A549 (cell line): ENCODE data around the gene ZMYM1. TPM values are rescaled to one million over a fixed set of nuclear protein-coding genes. Genes with fewer than 3 reads are reported as not detected.
"Not testable (repeated sequence)": the region's sequence is repeated elsewhere in the genome, so short reads cannot be mapped to it uniquely, and the experiment has no call there.

Experiments used
- ATAC-seq, 2 experiments: fragments of 200-7000 bp in 1 of 2; fragments of >200 bp in 1 of 2; cut with Nextera tagmentation in 1 of 2; cut with Tn5 transposase in 1 of 2; 3 replicates each; pipeline versions ENCODE4 v1.8.0 to v1.9.1; 2018 to 2020; ENCODE audit warnings: mild to moderate bottlenecking in 1 of 2, moderate library complexity in 1 of 2
- CTCF ChIA-PET: fragments of 300-600 bp; sonication (Branson Sonifier 250); formaldehyde crosslinking; extraction: SDS; loops from one replicate; lab custom pipeline; 2021; ENCODE audit warnings: antibody characterized with exemption, inconsistent platforms; lab: Yijun Ruan, JAX
- POLR2A ChIA-PET: fragments of 350-600 bp; formaldehyde crosslinking; extraction: SDS; loops from one replicate; lab custom pipeline; 2021; ENCODE audit warnings: antibody characterized with exemption, inconsistent platforms; lab: Yijun Ruan, JAX
- DNase-seq, 2 experiments: peaks; one replicate each; pipeline versions ENCODE4 v3.0.0 to v3.0.0-alpha.2; 2011 to 2016; ENCODE audit warnings: low read depth in 1 of 2, low spot score in 1 of 2
- FAIRE-seq: peaks from 2 replicates; lab custom pipeline; 2011; peaks lifted over from hg19 to GRCh38; lab: Jason Lieb, UNC
- H3K27ac ChIP-seq, 2 experiments: fragments of >200 bp; sonication (Bioruptor Twin); formaldehyde crosslinking; 3 replicates each; pipeline ENCODE4 v1.5.1; 2016 to 2017
- H3K4me1 ChIP-seq: fragments of >200 bp; sonication (Bioruptor Twin); formaldehyde crosslinking; 3 replicates; pipeline ENCODE4 v1.6.1; 2016
- H3K4me2 ChIP-seq: fragments of >200 bp; sonication (Bioruptor Twin); formaldehyde crosslinking; 3 replicates; pipeline ENCODE4 v1.6.1; 2016
- H3K4me3 ChIP-seq: fragments of >200 bp; sonication (Bioruptor Twin); formaldehyde crosslinking; 3 replicates; pipeline ENCODE4 v1.5.1; 2016
- H3K9me3 ChIP-seq: fragments of >200 bp; sonication (Bioruptor Twin); formaldehyde crosslinking; 3 replicates; pipeline ENCODE4 v1.6.1; 2016
- ATOH8 ChIP-seq: fragments of 250-450 bp; sonication (Bioruptor Pico); IDR thresholded peaks from 2 replicates; pipeline ENCODE4 v1.5.0; 2020; ENCODE audit warnings: low read depth, mild to moderate bottlenecking, moderate library complexity
- BHLHE40 ChIP-seq: IDR thresholded peaks from 2 replicates; pipeline ENCODE4 v1.6.1; 2012; ENCODE audit warnings: low read depth, low read length, inconsistent platforms
- CEBPB ChIP-seq, 2 experiments: fragments of >200 bp in 1 of 2; sonication (Bioruptor Twin) in 1 of 2; formaldehyde crosslinking in 1 of 2; IDR thresholded peaks; 2 replicates each; pipeline ENCODE4 v1.6.1; 2012 to 2016
- CHD4 ChIP-seq: fragments of 200-600 bp; sonication (generic); IDR thresholded peaks from 2 replicates; pipeline ENCODE4 v1.6.1; 2016; ENCODE audit warnings: antibody characterized with exemption, mild to moderate bottlenecking, borderline replicate concordance
- EHF ChIP-seq: fragments of 250-450 bp; sonication (Bioruptor Pico); IDR thresholded peaks from 2 replicates; pipeline ENCODE4 v1.5.0; 2020; ENCODE audit warnings: mild to moderate bottlenecking
- HDAC2 ChIP-seq: fragments of 200-600 bp; sonication (generic); IDR thresholded peaks from 2 replicates; pipeline ENCODE4 v1.6.1; 2016
- HOXB13 ChIP-seq: fragments of 250-450 bp; sonication (Bioruptor Pico); IDR thresholded peaks from 2 replicates; pipeline ENCODE4 v1.5.0; 2020; ENCODE audit warnings: low read depth, mild to moderate bottlenecking, moderate library complexity
- JUN ChIP-seq, 2 experiments: fragments of >200 bp; sonication (Bioruptor Twin); formaldehyde crosslinking; IDR thresholded peaks; 2 replicates in 1 of 2; 3 replicates in 1 of 2; pipeline ENCODE4 v1.6.1; 2016 to 2017
- JUNB ChIP-seq: fragments of >200 bp; sonication (Bioruptor Twin); formaldehyde crosslinking; IDR thresholded peaks from 2 replicates; pipeline ENCODE4 v1.6.1; 2016
- NFE2L2 ChIP-seq: fragments of 150-350 bp; conservative IDR thresholded peaks from 2 replicates; pipeline ENCODE4 v1.6.1; 2014; ENCODE audit warnings: low read length
- NR3C1 ChIP-seq: fragments of >200 bp; sonication (Bioruptor Twin); formaldehyde crosslinking; IDR thresholded peaks from 3 replicates; pipeline ENCODE4 v1.6.1; 2017
- PHF8 ChIP-seq: fragments of 200-600 bp; sonication (generic); IDR thresholded peaks from 2 replicates; pipeline ENCODE4 v1.6.1; 2016; ENCODE audit warnings: low read depth, mild to moderate bottlenecking, antibody characterized with exemption, moderate library complexity, borderline replicate concordance
- POLR2AphosphoS2 ChIP-seq: conservative IDR thresholded peaks from 2 replicates; pipeline ENCODE4 v1.6.1; 2012; ENCODE audit warnings: low read length, improper control_type of control experiment, inconsistent platforms
- RAD21 ChIP-seq, 2 experiments: fragments of >200 bp in 1 of 2; sonication (Bioruptor Twin) in 1 of 2; formaldehyde crosslinking in 1 of 2; IDR thresholded peaks in 1 of 2; conservative IDR thresholded peaks in 1 of 2; 2 replicates in 1 of 2; 3 replicates in 1 of 2; pipeline ENCODE4 v1.6.1; 2012 to 2018; ENCODE audit warnings: inconsistent platforms in 1 of 2
- RCOR1 ChIP-seq: fragments of 150-350 bp; IDR thresholded peaks from 2 replicates; pipeline ENCODE4 v1.6.1; 2014; ENCODE audit warnings: antibody characterized with exemption, low read length, low read depth
- TFCP2L1 ChIP-seq: fragments of 250-450 bp; sonication (Bioruptor Pico); IDR thresholded peaks from 2 replicates; pipeline ENCODE4 v1.5.0; 2021; ENCODE audit warnings: mild to moderate bottlenecking
- USF2 ChIP-seq: fragments of 450-650 bp; IDR thresholded peaks from 2 replicates; pipeline ENCODE4 v1.6.1; 2014; ENCODE audit warnings: antibody characterized with exemption
- WGBS: methylation state at CpG from one replicate; pipeline ENCODE4 v1.1.6; 2017; ENCODE audit errors: missing lambda C conversion rate; 5-methylcytosine and 5-hydroxymethylcytosine counted together
- polyA plus RNA-seq, 4 experiments: library from polyadenylated mRNA; depleted of rRNA in 3 of 4; stranded (reverse); fragments of >200 nt; fragmentation: RNase III in 1 of 4; extraction: RNeasy Plus Mini Kit Qiagen cat#74134 plus additional on column Dnase treatment in 1 of 4; gene quantifications; 2 replicates in 3 of 4; 3 replicates in 1 of 4; pipeline ENCODE4 v1.2.3, GENCODE V29; 2011 to 2017
- TF ChIP-seq, protein P1 (sequence below): fragments of 250-450 bp; sonication (Bioruptor Pico); IDR thresholded peaks from 2 replicates; pipeline ENCODE4 v1.5.0; 2021; ENCODE audit warnings: mild to moderate bottlenecking, moderate library complexity, borderline replicate concordance

ZMYM1 gene
- polyA plus RNA-seq, 2 of the 4 experiments (the other 2 are of a cell fraction), result 6.5 to 14.4 TPM

GRCh38 chr1:35073265-35073811 lies 5.8 kb upstream of the ZMYM1 start:
- ChIA-PET CTCF (interaction anchor here (0.6 kb wide), 1 partner anchor 205 kb away, joined by 3 read pairs; no protein-coding TSS in a partner anchor), POLR2A (no interaction called here)
- Histone ChIP-seq H3K9me3 (peaks cover 3% of the 10 kb centered on the region; the same call in 1 of the 3 replicates), H3K4me2 (no peak overlapping the region), H3K4me1 (no peaks in the 10 kb centered on the region), H3K27ac (no peak overlapping the region), H3K4me3 (no peak overlapping the region)
- no peak for ATAC-seq
- TF ChIP-seq PHF8 (no peak), NR3C1 (no peak), TFCP2L1 (no peak), RAD21 (conservative IDR thresholded peaks at IDR 0.05 in 1 of 2, IDR thresholded peaks at IDR 0.05 in 1 of 2) (no peak), BHLHE40 (no peak), CHD4 (no peak), JUNB (no peak)
- DNase-seq, result no peak
- WGBS, result 76% methylated on average over 1 of the region's 1 CpG
- FAIRE-seq, result no peak

DNA sequence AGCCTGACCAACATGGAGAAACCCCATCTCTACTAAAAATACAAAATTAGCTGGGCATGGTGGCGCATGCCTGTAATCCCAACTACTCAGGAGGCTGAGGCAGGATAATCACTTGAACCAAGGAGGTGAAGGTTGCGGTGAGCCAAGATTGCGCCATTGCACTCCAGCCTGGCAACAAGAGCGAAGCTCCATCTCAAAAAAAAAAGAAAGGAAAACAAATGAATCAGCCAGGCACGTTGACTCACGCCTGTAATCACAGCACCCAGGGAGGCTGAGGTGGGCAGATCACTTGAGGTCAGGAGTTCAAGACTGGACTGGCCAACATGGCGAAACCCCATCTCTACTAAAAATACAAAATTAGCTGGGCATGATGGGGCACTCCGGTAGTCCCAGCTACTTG lies 2.8 kb upstream of the ZMYM1 start:
- ATAC-seq, result not testable (repeated sequence)

DNA sequence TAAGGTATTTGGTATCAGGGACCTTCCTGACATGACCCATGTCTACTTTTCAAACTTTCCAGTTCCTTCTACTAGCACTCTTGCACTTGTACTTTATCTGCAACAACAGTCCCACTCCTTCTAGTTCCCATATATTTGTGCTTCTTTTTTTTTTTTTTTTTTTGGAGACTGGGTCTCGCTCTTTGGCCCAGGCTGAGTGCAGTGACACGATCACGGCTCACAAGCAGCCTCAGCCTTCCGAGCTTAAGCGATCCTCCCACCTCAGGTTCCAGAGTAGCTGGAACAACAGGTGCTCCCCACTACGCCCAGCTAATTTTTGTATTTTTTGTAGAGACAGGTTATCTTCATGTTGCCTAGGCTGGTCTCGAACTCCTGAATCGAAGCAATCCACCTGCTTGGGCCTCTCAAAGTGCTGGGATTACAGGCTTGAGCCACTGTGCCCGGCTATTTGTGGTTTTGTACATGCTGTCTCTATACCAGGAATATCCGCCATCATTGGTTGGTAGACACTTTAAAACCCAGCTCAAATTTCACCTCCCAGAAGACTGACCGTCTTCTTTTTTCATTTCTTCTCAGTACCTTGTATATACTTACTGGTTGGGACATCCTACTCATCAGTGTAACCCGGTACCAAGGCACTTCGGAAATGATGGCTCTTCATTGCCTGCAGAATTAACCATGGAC lies 1.1 kb downstream of the ZMYM1 start:
- Histone ChIP-seq H3K4me3 (peak overlapping the region; percentile 79), H3K27ac (peak overlapping the region; percentile 75 to 85; a peak in 5 of 6 replicates), H3K4me1 (peaks cover 14% of the 10 kb centered on the region; the same call in 2 of the 3 replicates), H3K4me2 (peak overlapping the region; percentile 72), H3K9me3 (no peaks in the 10 kb centered on the region)
- TF ChIP-seq BHLHE40 (no peak), EHF (CRISPR knock-in tag) (no peak), JUN (IDR thresholded peaks at IDR 0.05) (no peak)
- ATAC-seq (no peak), DNase-seq (no peak), FAIRE-seq (no peak)
- POLR2A ChIA-PET, result interaction anchor here (1.9 kb wide), 1 partner anchor 146 kb away, joined by 12 read pairs; no protein-coding TSS in a partner anchor
- CTCF ChIA-PET, result no interaction called here
- 92% methylated on average over 13 of the region's 13 CpGs for WGBS

More for the DNA sequence above, 2.8 kb upstream of the ZMYM1 start:
- not testable (repeated sequence) for H3K4me3 ChIP-seq, H3K27ac ChIP-seq, H3K4me2 ChIP-seq
- TF ChIP-seq CEBPB (IDR thresholded peaks at IDR 0.05), result peak in 1 of 2 experiments; percentile 32; a peak in 1 of 4 replicates
- TF ChIP-seq, all 56 proteins: peak for 1; not testable (repeated sequence) for 55
- peak in 1 of 2 experiments; percentile 28 for DNase-seq
- FAIRE-seq, POLR2A ChIA-PET, CTCF ChIA-PET, H3K9me3 ChIP-seq: not testable (repeated sequence)
- 34% methylated on average over 8 of the region's 8 CpGs for WGBS
- H3K4me1 ChIP-seq, result peaks cover 13% of the 10 kb centered on the region; the same call in 2 of the 3 replicates

GRCh38 chr1:35085421-35085820 lies 6.2 kb downstream of the ZMYM1 start:
- H3K27ac ChIP-seq, result no peak overlapping the region
- no peak for TF ChIP-seq JUNB
- TF ChIP-seq USF2, result no peak
- TF ChIP-seq HDAC2, result no peak
- no peak for TF ChIP-seq EHF (CRISPR knock-in tag)
- TF ChIP-seq ATOH8, result no peak
- TF ChIP-seq BHLHE40, result no peak
- no peak for TF ChIP-seq HOXB13 (CRISPR knock-in tag)
- no peak for TF ChIP-seq NFE2L2
- TF ChIP-seq POLR2AphosphoS2, result no peak
- TF ChIP-seq, protein P1, sequence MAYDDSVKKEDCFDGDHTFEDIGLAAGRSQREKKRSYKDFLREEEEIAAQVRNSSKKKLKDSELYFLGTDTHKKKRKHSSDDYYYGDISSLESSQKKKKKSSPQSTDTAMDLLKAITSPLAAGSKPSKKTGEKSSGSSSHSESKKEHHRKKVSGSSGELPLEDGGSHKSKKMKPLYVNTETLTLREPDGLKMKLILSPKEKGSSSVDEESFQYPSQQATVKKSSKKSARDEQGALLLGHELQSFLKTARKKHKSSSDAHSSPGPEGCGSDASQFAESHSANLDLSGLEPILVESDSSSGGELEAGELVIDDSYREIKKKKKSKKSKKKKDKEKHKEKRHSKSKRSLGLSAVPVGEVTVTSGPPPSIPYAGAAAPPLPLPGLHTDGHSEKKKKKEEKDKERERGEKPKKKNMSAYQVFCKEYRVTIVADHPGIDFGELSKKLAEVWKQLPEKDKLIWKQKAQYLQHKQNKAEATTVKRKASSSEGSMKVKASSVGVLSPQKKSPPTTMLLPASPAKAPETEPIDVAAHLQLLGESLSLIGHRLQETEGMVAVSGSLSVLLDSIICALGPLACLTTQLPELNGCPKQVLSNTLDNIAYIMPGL, result no peak
- no peak for TF ChIP-seq RCOR1
- H3K4me2 ChIP-seq, result no peak overlapping the region
- FAIRE-seq (no peak), ATAC-seq (no peak), DNase-seq (no peak)
- H3K4me3 ChIP-seq, result no peak overlapping the region
- no peaks in the 10 kb centered on the region for H3K9me3 ChIP-seq
- POLR2A ChIA-PET, result no interaction called here
- H3K4me1 ChIP-seq, result peaks cover 10% of the 10 kb centered on the region; the same call in 2 of the 3 replicates
- CTCF ChIA-PET, result interaction anchor here (0.8 kb wide), 1 partner anchor 38 kb away, joined by 3 read pairs; no protein-coding TSS in a partner anchor
